GM10847 (cell line): ENCODE results near the gene RFK.

ENCODE experiments used
- POLR2A ChIP-seq: IDR thresholded peaks from 2 replicates; pipeline ENCODE4 v1.6.1; 2011; ENCODE audit not compliant: insufficient read length; ENCODE audit errors: extremely low read depth

Gene RFK

GRCh38 chr9:76378367-76379073 is 15.7 kb downstream of the RFK start:
- no peak for TF ChIP-seq POLR2A

GRCh38 chr9:76377791-76378190 is 16.4 kb downstream of the RFK start:
- no peak for TF ChIP-seq POLR2A

GRCh38 chr9:76374783-76375559 is 19.3 kb downstream of the RFK start:
- TF ChIP-seq POLR2A, result no peak

- TF ChIP-seq POLR2A, result no peak
Observed at GRCh38 chr9:76373784-76374474, 20.3 kb downstream of the RFK start.

DNA sequence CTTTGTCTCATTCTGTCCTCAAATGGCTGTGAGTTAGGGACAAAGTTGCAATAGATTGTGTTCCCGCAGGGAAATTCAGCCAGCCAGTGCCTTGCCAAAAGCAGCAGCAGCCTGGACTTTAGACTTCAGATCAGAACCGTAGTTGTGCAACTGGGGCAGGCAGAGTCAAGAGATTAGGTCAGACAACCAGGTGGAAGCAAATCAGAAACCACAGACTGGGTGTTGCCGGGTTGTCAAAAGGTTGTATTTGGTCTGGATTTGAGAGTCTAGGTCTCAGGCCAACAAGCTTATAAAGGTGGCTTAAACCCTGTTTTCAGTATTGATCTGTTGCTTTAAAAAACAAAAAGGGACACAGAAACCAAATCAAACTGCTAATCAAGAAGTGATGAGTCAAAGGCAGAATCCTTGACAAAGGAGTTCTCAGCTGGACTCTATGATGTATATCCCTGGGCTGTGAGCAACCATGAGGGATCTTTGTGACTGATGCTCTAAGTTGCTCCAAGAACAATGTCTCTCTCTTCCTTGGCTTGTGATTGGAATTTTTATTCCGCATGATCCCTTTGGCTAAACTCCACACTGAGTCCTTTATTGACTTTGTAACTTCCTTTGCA is 20.9 kb downstream of the RFK start:
- no peak for TF ChIP-seq POLR2A

- TF ChIP-seq POLR2A, result no peak
Observed at GRCh38 chr9:76372336-76372735, 21.9 kb downstream of the RFK start.

DNA sequence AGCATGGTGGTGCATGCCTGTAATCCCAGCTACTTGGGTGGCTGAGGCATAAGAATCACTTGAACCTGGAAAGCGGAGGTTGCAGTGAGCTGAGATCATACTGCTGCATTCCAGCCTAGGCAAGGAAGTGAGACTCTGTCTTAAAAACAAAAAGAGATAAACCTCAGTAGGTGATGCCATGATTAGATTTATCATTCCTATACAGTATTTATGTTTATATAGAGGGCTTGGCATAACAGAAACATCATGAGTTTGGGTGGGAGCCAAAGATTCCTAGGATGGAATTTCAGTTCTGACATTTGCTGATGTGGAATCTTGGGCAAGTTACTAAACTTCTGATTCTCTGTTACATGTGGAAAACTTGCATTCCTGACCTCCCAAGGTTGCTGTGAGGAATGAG is 22.3 kb downstream of the RFK start:
- no peak for TF ChIP-seq POLR2A

GRCh38 chr9:76370396-76371023 is 23.7 kb downstream of the RFK start:
- TF ChIP-seq POLR2A, result no peak

GRCh38 chr9:76369583-76369982 is 24.6 kb downstream of the RFK start:
- TF ChIP-seq POLR2A, result no peak

- no peak for TF ChIP-seq POLR2A
Observed at GRCh38 chr9:76366275-76366674, 28.0 kb downstream of the RFK start.

DNA sequence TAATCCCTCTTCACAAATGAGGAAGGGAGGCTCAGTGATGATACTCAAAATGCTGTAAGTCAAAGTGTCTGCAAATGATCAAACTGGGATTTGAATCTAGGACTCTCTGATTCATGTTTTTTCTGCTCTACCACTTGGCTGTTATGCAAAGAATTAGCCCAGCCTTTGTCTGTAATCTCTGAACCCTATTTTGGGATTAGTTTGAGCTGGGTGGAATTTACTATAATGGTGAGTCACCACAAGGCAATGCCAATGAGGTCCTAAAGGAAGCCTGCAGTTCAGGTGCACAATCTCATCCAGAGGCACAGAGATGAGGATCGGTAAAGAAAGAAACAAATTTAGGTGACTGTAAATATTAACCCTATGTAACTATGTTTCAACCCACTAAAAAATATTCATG is 29.2 kb downstream of the RFK start:
- no peak for TF ChIP-seq POLR2A

DNA sequence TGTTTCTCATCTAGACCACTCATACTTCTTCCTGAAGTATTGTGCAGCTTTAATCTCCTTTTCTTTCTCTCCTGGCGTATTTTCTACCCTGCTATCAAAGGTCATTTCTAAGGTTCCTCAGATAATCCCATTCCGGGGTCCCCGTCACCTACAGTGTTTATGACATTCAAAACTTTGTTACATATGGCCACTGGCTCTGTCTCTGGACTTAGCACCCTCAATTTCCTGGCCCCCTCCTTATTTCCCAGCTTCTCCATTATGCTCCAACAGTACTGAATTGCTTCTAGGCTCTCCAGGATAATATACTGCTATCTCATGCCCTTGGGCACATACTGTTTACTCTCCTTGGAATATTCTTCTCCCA is 31.2 kb downstream of the RFK start:
- no peak for TF ChIP-seq POLR2A

DNA sequence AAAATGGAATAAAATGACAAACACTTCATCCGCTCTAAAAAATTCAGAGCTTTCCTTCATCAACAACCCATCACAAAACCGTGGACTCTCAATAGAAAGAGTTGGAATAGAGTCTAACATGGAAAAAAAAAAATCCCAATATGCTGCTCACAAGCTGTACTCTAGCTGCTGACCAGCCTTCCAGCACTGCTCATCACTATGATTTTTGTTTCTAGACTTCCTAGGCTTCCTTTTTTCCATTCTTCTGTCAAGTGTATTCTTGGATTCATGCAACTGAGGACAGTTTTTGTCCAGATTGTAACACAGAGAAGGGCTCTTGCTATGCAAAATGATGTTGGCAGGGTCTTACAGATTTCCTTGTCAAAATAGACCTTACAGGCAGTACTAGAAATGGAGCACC is 34.5 kb downstream of the RFK start:
- TF ChIP-seq POLR2A, result no peak

- TF ChIP-seq POLR2A, result no peak
Observed at GRCh38 chr9:76359365-76359764, 34.9 kb downstream of the RFK start.

DNA sequence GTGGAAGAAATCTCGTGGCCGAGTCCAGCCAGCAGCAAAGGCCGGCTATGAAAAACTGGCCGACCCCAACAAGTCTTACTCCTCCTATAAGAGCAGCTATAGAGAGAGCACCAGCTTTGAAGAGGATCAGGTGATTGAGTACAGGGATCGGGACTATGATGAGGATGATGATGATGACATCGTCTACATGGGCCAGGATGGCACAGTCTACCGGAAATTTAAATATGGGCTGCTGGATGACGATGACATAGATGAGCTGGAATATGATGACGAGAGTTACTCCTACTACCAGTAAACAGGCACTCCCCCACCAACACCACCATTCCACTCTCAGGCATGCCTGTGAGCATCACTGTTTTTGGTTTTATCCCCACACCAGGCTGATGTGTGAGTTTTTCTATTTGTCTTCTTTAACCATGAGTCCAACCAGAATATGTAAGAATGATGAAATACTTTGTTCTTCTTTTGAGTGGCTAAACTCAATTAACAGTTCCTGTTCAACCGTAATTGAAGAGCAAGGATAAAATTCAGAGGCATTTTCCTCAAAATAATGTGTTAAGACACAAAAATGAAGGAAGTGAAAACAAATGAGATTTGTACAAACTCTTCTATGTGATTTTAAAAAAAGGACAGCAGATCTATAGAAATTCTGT is 35.5 kb downstream of the RFK start:
- no peak for TF ChIP-seq POLR2A

- no peak for TF ChIP-seq POLR2A
Observed at GRCh38 chr9:76357555-76357954, 36.7 kb downstream of the RFK start.
